Stimulated activated CD4-positive, alpha-beta T cell treated with anti-CD3 and anti-CD28 coated beads, Interleukin-1b, Interleukin-23, amount 100 ng/mL, for 24 hours (primary cell): ENCODE results near the gene CCDC73.
"Not testable (repeated sequence)": the region's sequence is repeated elsewhere in the genome, so short reads cannot be mapped to it uniquely, and the experiment has no call there.

Source experiments
- DNase-seq, 4 experiments: peaks; one replicate each; pipeline ENCODE4 v3.0.0-alpha.2; 2020; ENCODE audit warnings: low read depth in 4 of 4, low spot score in 1 of 4

The CCDC73 gene

GRCh38 chr11:32706985-32707741, 87.3 kb downstream of the CCDC73 start:
- DNase-seq = no peak

- DNase-seq = no peak
These were observed 89.0 kb downstream of the CCDC73 start for GRCh38 chr11:32705309-32706033.

GRCh38 chr11:32704775-32705174, 89.7 kb downstream of the CCDC73 start:
- no peak for DNase-seq

- no peak for DNase-seq
These were observed 90.2 kb downstream of the CCDC73 start for GRCh38 chr11:32704261-32704660.

GRCh38 chr11:32701616-32702015, 92.8 kb downstream of the CCDC73 start:
- no peak for DNase-seq

- DNase-seq = no peak
These were observed 95.9 kb downstream of the CCDC73 start for GRCh38 chr11:32698579-32698978.

- DNase-seq = no peak
These were observed 123.4 kb downstream of the CCDC73 start for GRCh38 chr11:32671051-32671450.

- no peak for DNase-seq
These were observed 134.8 kb downstream of the CCDC73 start for GRCh38 chr11:32659672-32660071.

GRCh38 chr11:32658639-32659406, 135.6 kb downstream of the CCDC73 start:
- DNase-seq = no peak

GRCh38 chr11:32643526-32643925, 150.9 kb downstream of the CCDC73 start:
- no peak for DNase-seq

GRCh38 chr11:32641361-32641760, 153.1 kb downstream of the CCDC73 start:
- DNase-seq = no peak

- DNase-seq = no peak
These were observed 158.6 kb downstream of the CCDC73 start for GRCh38 chr11:32635819-32636218.

- DNase-seq = no peak
These were observed 163.6 kb downstream of the CCDC73 start for GRCh38 chr11:32630844-32631243.

- no peak for DNase-seq
These were observed 177.6 kb downstream of the CCDC73 start for GRCh38 chr11:32616903-32617302.

- DNase-seq = no peak
These were observed 179.0 kb downstream of the CCDC73 start for GRCh38 chr11:32615422-32615821.

GRCh38 chr11:32613500-32614151, 180.8 kb downstream of the CCDC73 start:
- DNase-seq = no peak

- DNase-seq = no peak
These were observed 183.6 kb downstream of the CCDC73 start for GRCh38 chr11:32610797-32611352.

- DNase-seq = not testable (repeated sequence)
These were observed 185.6 kb downstream of the CCDC73 start for GRCh38 chr11:32608826-32609225.

- no peak for DNase-seq
These were observed 188.2 kb downstream of the CCDC73 start for GRCh38 chr11:32606220-32606619.

GRCh38 chr11:32602657-32603415, 191.6 kb downstream of the CCDC73 start:
- DNase-seq = no peak
